K562 (cell line): ENCODE measurements around the gene PRDM10. TPM values are rescaled to one million over a fixed set of nuclear protein-coding genes. Genes with fewer than 3 reads are reported as not detected.

Experiments
- ATAC-seq: fragments of 200-7000 bp; cut with Tn5 transposase; 3 replicates; pipeline ENCODE4 v1.9.1; 2020; ENCODE audit warnings: moderate library complexity
- BruUV-seq: library from RNA; stranded (reverse); fragments of 400-500 nt; replicated peaks from 2 replicates; lab custom pipeline; 2021; lab: Mats Ljungman, UMichigan
- CTCF ChIA-PET: fragments of 300-600 bp; formaldehyde crosslinking; extraction: SDS; loops from one replicate; lab custom pipeline; 2021; ENCODE audit warnings: low intra/inter-chr PET ratio; lab: Yijun Ruan, JAX
- POLR2A ChIA-PET: fragments of 300-600, 350-650 bp; sonication (Branson Sonifier 250); formaldehyde crosslinking; extraction: SDS; loops from one replicate; lab custom pipeline; 2021; ENCODE audit warnings: antibody characterized with exemption, inconsistent platforms; lab: Yijun Ruan, JAX
- DNase-seq, 4 experiments: peaks; one replicate each; pipeline versions ENCODE4 v3.0.0 to v3.0.0-alpha.2; 2011 to 2018; ENCODE audit warnings: low spot score in 3 of 4, mixed read lengths in 3 of 4; ENCODE audit errors: extremely low read depth in 1 of 4
- FAIRE-seq: peaks from 2 replicates; lab custom pipeline; 2011; peaks lifted over from hg19 to GRCh38; lab: Jason Lieb, UNC
- H2AFZ ChIP-seq: 2 replicates; pipeline ENCODE4 v1.6.0; 2011; ENCODE audit warnings: low read depth, low read length, control low read depth, inconsistent platforms
- H3K27ac ChIP-seq: fragments of 200-600 bp; 3 replicates; pipeline ENCODE4 v1.8.0; 2011; ENCODE audit warnings: low read depth, mild to moderate bottlenecking, control low read depth, inconsistent platforms, low read length, moderate library complexity, mixed read lengths; ENCODE audit errors: extremely low read depth
- H3K27me3 ChIP-seq, 2 experiments: fragments of 300-600 bp in 1 of 2; 2 replicates in 1 of 2; 3 replicates in 1 of 2; pipeline versions ENCODE4 v1.6.0 to v1.8.0; 2011; ENCODE audit warnings: inconsistent platforms in 2 of 2, low read length in 2 of 2, mild to moderate bottlenecking in 1 of 2, mixed read lengths in 1 of 2, moderate library complexity in 1 of 2; ENCODE audit not compliant: control insufficient read depth in 2 of 2, insufficient read depth in 2 of 2
- H3K36me3 ChIP-seq: fragments of 300-600 bp; 3 replicates; pipeline ENCODE4 v1.8.0; 2011; ENCODE audit warnings: mild to moderate bottlenecking, low read length, inconsistent platforms; ENCODE audit not compliant: control insufficient read depth, insufficient read depth
- H3K4me1 ChIP-seq, 2 experiments: fragments of 200-600 bp in 1 of 2; replicated peaks in 1 of 2; 2 replicates in 1 of 2; 3 replicates in 1 of 2; pipeline versions ENCODE4 v1.5.1 to v1.8.0; 2011; ENCODE audit warnings: inconsistent platforms in 2 of 2, low read length in 2 of 2, mild to moderate bottlenecking in 1 of 2, mixed read lengths in 1 of 2, moderate library complexity in 1 of 2; ENCODE audit not compliant: control insufficient read depth in 2 of 2, insufficient read depth in 2 of 2
- H3K4me2 ChIP-seq: 2 replicates; pipeline ENCODE4 v1.6.1; 2011; ENCODE audit warnings: low read length, control low read depth, inconsistent platforms, mixed read lengths; ENCODE audit not compliant: insufficient read depth
- H3K4me3 ChIP-seq: fragments of 200-600 bp; sonication (generic), shearing (Covaris generic); 2 replicates; pipeline ENCODE4 v1.5.1; 2016; ENCODE audit warnings: control low read depth, inconsistent platforms
- H3K79me2 ChIP-seq: fragments of 200-600 bp; 3 replicates; pipeline ENCODE4 v1.8.0; 2011; ENCODE audit warnings: low read length, inconsistent platforms; ENCODE audit not compliant: control insufficient read depth, insufficient read depth
- H3K9ac ChIP-seq, 2 experiments: 2 replicates each; pipeline versions ENCODE4 v1.6.0 to v1.6.1; 2011; ENCODE audit warnings: low read depth in 2 of 2, low read length in 2 of 2, control low read depth in 1 of 2, inconsistent platforms in 1 of 2, mild to moderate bottlenecking in 1 of 2, mixed read lengths in 1 of 2; ENCODE audit not compliant: insufficient read depth in 1 of 2
- H3K9me1 ChIP-seq: one replicate; pipeline ENCODE4 v1.6.0; 2011; ENCODE audit warnings: inconsistent platforms, mild to moderate bottlenecking, low read length, moderate library complexity; ENCODE audit not compliant: control insufficient read depth, insufficient read depth
- H3K9me3 ChIP-seq: replicated peaks from 2 replicates; pipeline ENCODE4 v1.5.1; 2011; ENCODE audit warnings: low read depth, low read length, inconsistent platforms; ENCODE audit not compliant: control insufficient read depth, insufficient read depth
- H4K20me1 ChIP-seq: replicated peaks from 2 replicates; pipeline ENCODE4 v1.6.1; 2011; ENCODE audit warnings: low read length, inconsistent platforms, mixed read lengths; ENCODE audit not compliant: control insufficient read depth, insufficient read depth
- AFF1 ChIP-seq, 2 experiments: fragments of 450-650 bp; IDR thresholded peaks; 2 replicates each; pipeline ENCODE4 v1.6.1; 2018; ENCODE audit warnings: mild to moderate bottlenecking in 2 of 2, low read depth in 1 of 2; ENCODE audit not compliant: partially characterized antibody in 2 of 2
- CGGBP1 ChIP-seq: fragments of 250-450 bp; sonication (Bioruptor Pico); IDR thresholded peaks from 2 replicates; pipeline ENCODE4 v1.9.0; 2021; ENCODE audit warnings: mild to moderate bottlenecking
- GATA2 ChIP-seq: sonication (generic); formaldehyde crosslinking; IDR thresholded peaks from 2 replicates; pipeline ENCODE4 v1.4.0; 2020; ENCODE audit warnings: mild to moderate bottlenecking, missing genetic modification reagents
- GATAD2A ChIP-seq: fragments of 450-650 bp; IDR thresholded peaks from 2 replicates; pipeline ENCODE4 v1.6.1; 2017
- GMEB1 ChIP-seq: fragments of 250-450 bp; sonication (Bioruptor Pico); IDR thresholded peaks from 2 replicates; pipeline ENCODE4 v1.4.0; 2020; ENCODE audit warnings: mild to moderate bottlenecking
- HES1 ChIP-seq: fragments of 450-650 bp; IDR thresholded peaks from 2 replicates; pipeline ENCODE4 v1.6.1; 2016; ENCODE audit warnings: low read depth, mild to moderate bottlenecking, moderate library complexity
- PCBP1 ChIP-seq: fragments of 200-400 bp; formaldehyde crosslinking; IDR thresholded peaks from 2 replicates; pipeline ENCODE4 v1.6.1; 2018; ENCODE audit warnings: mild to moderate bottlenecking, low read depth, low read length; ENCODE audit not compliant: poor library complexity, severe bottlenecking
- RBM15 ChIP-seq: fragments of 200-400 bp; formaldehyde crosslinking; IDR thresholded peaks from 2 replicates; pipeline ENCODE4 v1.6.1; 2018; ENCODE audit warnings: mild to moderate bottlenecking, low read length, moderate library complexity; ENCODE audit not compliant: insufficient read depth
- TAL1 ChIP-seq: fragments of 450-650 bp; IDR thresholded peaks from 2 replicates; pipeline ENCODE4 v1.6.1; 2016; ENCODE audit warnings: mild to moderate bottlenecking
- XRCC3 ChIP-seq: fragments of 450-650 bp; IDR thresholded peaks from 2 replicates; pipeline ENCODE4 v1.6.1; 2017; ENCODE audit warnings: mild to moderate bottlenecking, moderate library complexity
- ZBTB11 ChIP-seq, 3 experiments: fragments of 200-800 bp in 1 of 3; fragments of 250-450 bp in 1 of 3; fragments of 450-650 bp in 1 of 3; sonication (Bioruptor Pico) in 1 of 3; sonication (Bioruptor generic) in 1 of 3; formaldehyde crosslinking in 1 of 3; IDR thresholded peaks; 2 replicates each; pipeline versions ENCODE4 v1.6.1 to v1.8.0; 2016 to 2022; ENCODE audit warnings: mild to moderate bottlenecking in 2 of 3, missing genetic modification characterization in 2 of 3, missing compliant biosample characterization in 1 of 3, moderate library complexity in 1 of 3
- ZNF707 ChIP-seq: fragments of 250-450 bp; sonication (Bioruptor Pico); conservative IDR thresholded peaks from 2 replicates; pipeline ENCODE4 v1.8.0; 2022; ENCODE audit warnings: inconsistent platforms, mild to moderate bottlenecking, moderate library complexity
- whole genome bisulfite sequencing: fragments of 100-300 bp; shearing (Covaris generic); methylation state at CpG from one replicate; pipeline ENCODE4 v1.1.6; 2016; ENCODE audit warnings: low coverage, mixed read lengths; ENCODE audit not compliant: insufficient coverage; ENCODE audit errors: missing lambda C conversion rate; 5-methylcytosine and 5-hydroxymethylcytosine counted together
- in situ Hi-C: fragments of 300-500 bp; cut with MboI; formaldehyde crosslinking; loops from 4 replicates; pipeline ENCODE4 v1.15.0; 2018; ENCODE audit warnings: inconsistent platforms, mixed read lengths
- intact Hi-C: fragments of 100-400 bp; cut with micrococcal nuclease; formaldehyde crosslinking; loops from 2 replicates; pipeline ENCODE4 v1.14.2; 2022
- polyA plus RNA-seq, 8 experiments: library from polyadenylated mRNA; depleted of rRNA in 4 of 8; stranded (reverse) in 5 of 8; unstranded in 3 of 8; fragments of >200 nt; fragmentation: Nextera tagmentation in 2 of 8; fragmentation: Illumina TruSeq in 1 of 8; extraction: Ambion mirVana in 2 of 8; extraction: Trizol in 1 of 8; gene quantifications; 2 replicates each; pipeline versions ENCODE4 v1.2.1 to v1.2.3, GENCODE V29; 2011 to 2014; ENCODE audit warnings: inconsistent platforms in 1 of 8, missing spikeins in 1 of 8
- total RNA-seq, 7 experiments: library from RNA; depleted of rRNA in 6 of 7; stranded (reverse); fragments of >200 nt in 6 of 7; fragmentation: Illumina TruSeq in 2 of 7; extraction: Trizol in 2 of 7; gene quantifications; 2 replicates each; pipeline versions ENCODE4 v1.2.1 to v1.2.3, GENCODE V29; 2011 to 2021; ENCODE audit warnings: low replicate concordance in 1 of 7

The PRDM10 gene
- total and polyA plus RNA-seq, 9 of the 15 experiments (the other 6 are each of a cell fraction or from before 2014, with no cell fraction given): 0.89 to 9.3 (median 4.5) TPM

- intact Hi-C loops: no loop called here
- FAIRE-seq: no peak
- no peaks in the 10 kb centered on the region for H3K79me2 ChIP-seq
- WGBS: 92% methylated on average over 9 of the region's 12 CpGs
- no peaks in the 10 kb centered on the region for H3K9me3 ChIP-seq
- in situ Hi-C loops: no loop called here
- ChIA-PET POLR2A (interaction anchor here (1.2 kb wide), 1 partner anchor 9 kb away, joined by 3 read pairs; no protein-coding TSS in a partner anchor), CTCF (no interaction called here)
- no peaks in the 10 kb centered on the region for H4K20me1 ChIP-seq
- H3K36me3 ChIP-seq: peaks cover 99% of the 10 kb centered on the region
- no peaks in the 10 kb centered on the region for H3K27me3 ChIP-seq
- no peak overlapping the region for H3K27ac ChIP-seq
- BruUV-seq: no TSS peak
- DNase-seq: no peak
- no peaks in the 10 kb centered on the region for H3K9me1 ChIP-seq
- H2AFZ ChIP-seq: no peak overlapping the region
- no peak overlapping the region for H3K4me3 ChIP-seq
- H3K4me2 ChIP-seq: no peak overlapping the region
- H3K4me1 ChIP-seq: no peaks in the 10 kb centered on the region
- no peak overlapping the region for H3K9ac ChIP-seq
- ATAC-seq: no peak
- TF ChIP-seq TAL1 (no peak), ZNF707 (CRISPR knock-in tag) (no peak), GATA2 (CRISPR knock-in tag) (no peak), ZBTB11 (CRISPR knock-in tag; IDR thresholded peaks at IDR 0.05) (no peak), GMEB1 (CRISPR knock-in tag) (no peak), PCBP1 (no peak), GATAD2A (no peak), CGGBP1 (no peak), RBM15 (no peak), HES1 (no peak), AFF1 (IDR thresholded peaks at IDR 0.05; ENCODE audit: low read depth in 1 of 2, partially characterized antibody in 2 of 2) (no peak), XRCC3 (no peak)
Measured at GRCh38 chr11:129885381-129885780, 117.3 kb downstream of the PRDM10 start.
